ENCODE results near the gene SLC66A3. TPM values are rescaled to one million over a fixed set of nuclear protein-coding genes. Genes with fewer than 3 reads are reported as not detected.

Gene SLC66A3
- total RNA-seq = 25.0 and 30.0 TPM in 2 replicates

GRCh38 chr2:11155381-11156035 lies at the start of gene SLC66A3:
SLC66A3 (plus strand) TSS chr2:11155467; CDS start chr2:11155547, 80 bp downstream.

Other genes with a start within 250 kb of the SLC66A3 start
- gene KCNF1, start 243.5 kb upstream of the SLC66A3 start, total RNA-seq = 0.20 and 0.33 TPM in 2 replicates
- 30.6 TPM in 2 replicates for gene ROCK2, start 189.2 kb downstream of the SLC66A3 start, total RNA-seq

Data from mammary microvascular endothelial cell (primary cell).